DOHH2 (cell line): ENCODE measurements around the gene FMR1.

Experiments
- H3F3A ChIP-seq: fragments of 200-600 bp; sonication (generic), shearing (Covaris generic); 2 replicates; pipeline ENCODE4 v1.6.0; 2016; ENCODE audit warnings: antibody characterized with exemption, mild to moderate bottlenecking; ENCODE audit not compliant: control insufficient read depth, insufficient read depth
- H3K27ac ChIP-seq: fragments of 200-600 bp; sonication (generic); 2 replicates; pipeline ENCODE4 v1.5.1; 2014; ENCODE audit warnings: low read depth, mild to moderate bottlenecking, low read length, moderate library complexity
- H3K27me3 ChIP-seq: fragments of 200-600 bp; sonication (generic); 2 replicates; pipeline ENCODE4 v1.6.1; 2014; ENCODE audit warnings: mild to moderate bottlenecking, low read length, mixed read lengths; ENCODE audit not compliant: control insufficient read depth
- H3K36me3 ChIP-seq: fragments of 200-600 bp; sonication (generic); 2 replicates; pipeline ENCODE4 v1.6.1; 2014; ENCODE audit warnings: mild to moderate bottlenecking, low read length, moderate library complexity, mixed read lengths; ENCODE audit not compliant: control insufficient read depth
- H3K4me1 ChIP-seq: fragments of 200-600 bp; sonication (generic); 2 replicates; pipeline ENCODE4 v1.6.1; 2014; ENCODE audit warnings: mild to moderate bottlenecking, low read length, mixed read lengths; ENCODE audit not compliant: control insufficient read depth
- H3K4me2 ChIP-seq: fragments of 200-600 bp; sonication (generic); 2 replicates; pipeline ENCODE4 v1.6.0; 2014; ENCODE audit warnings: mild to moderate bottlenecking, low read length, moderate library complexity
- H3K4me3 ChIP-seq: fragments of 200-600 bp; sonication (generic); 2 replicates; pipeline ENCODE4 v1.5.1; 2014; ENCODE audit warnings: mild to moderate bottlenecking, low read length, mixed read lengths
- H3K79me2 ChIP-seq: fragments of 200-600 bp; sonication (generic); 2 replicates; pipeline ENCODE4 v1.6.1; 2014; ENCODE audit warnings: mild to moderate bottlenecking, low read length, mixed read lengths; ENCODE audit not compliant: control insufficient read depth
- H3K9me2 ChIP-seq: fragments of 200-600 bp; sonication (generic); replicated peaks from 2 replicates; pipeline ENCODE4 v1.6.1; 2014; ENCODE audit warnings: mild to moderate bottlenecking, low read length, mixed read lengths; ENCODE audit not compliant: control insufficient read depth
- H3K9me3 ChIP-seq: fragments of 200-600 bp; sonication (generic); 2 replicates; pipeline ENCODE4 v1.6.1; 2014; ENCODE audit warnings: antibody characterized with exemption, low read length, mixed read lengths; ENCODE audit not compliant: control insufficient read depth, insufficient read depth
- H4K20me1 ChIP-seq: fragments of 200-600 bp; sonication (generic); 2 replicates; pipeline ENCODE4 v1.6.0; 2014; ENCODE audit warnings: low read depth, mild to moderate bottlenecking, antibody characterized with exemption, low read length, moderate library complexity; ENCODE audit not compliant: control insufficient read depth, insufficient read depth
- CTCF ChIP-seq: fragments of 200-600 bp; sonication (generic); IDR thresholded peaks from one replicate; pipeline ENCODE4 v1.5.1; 2014; ENCODE audit warnings: antibody characterized with exemption, mild to moderate bottlenecking, low read depth, low read length; ENCODE audit not compliant: poor library complexity, severe bottlenecking
- EZH2phosphoT487 ChIP-seq: fragments of 200-600 bp; sonication (generic); IDR thresholded peaks from 2 replicates; pipeline ENCODE4 v1.6.1; 2017; ENCODE audit warnings: borderline replicate concordance, mild to moderate bottlenecking, antibody characterized with exemption, low read length, moderate library complexity, mixed read lengths

The FMR1 gene

GRCh38 chrX:147893741-147894140 lies 18.0 kb upstream of the FMR1 start:
- H3K79me2 ChIP-seq: no peaks in the 10 kb centered on the region
- H4K20me1 ChIP-seq: no peaks in the 10 kb centered on the region
- H3K27ac ChIP-seq: no peak overlapping the region
- TF ChIP-seq EZH2phosphoT487: no peak
- TF ChIP-seq CTCF: no peak
- H3K9me2 ChIP-seq: no peaks in the 10 kb centered on the region
- no peak overlapping the region for H3K4me2 ChIP-seq
- H3K4me1 ChIP-seq: no peaks in the 10 kb centered on the region
- H3K36me3 ChIP-seq: no peaks in the 10 kb centered on the region
- H3K27me3 ChIP-seq: no peaks in the 10 kb centered on the region
- H3K4me3 ChIP-seq: no peak overlapping the region
- H3K9me3 ChIP-seq: no peaks in the 10 kb centered on the region
- H3F3A ChIP-seq: no peaks in the 10 kb centered on the region

GRCh38 chrX:147894366-147894963 lies 17.3 kb upstream of the FMR1 start:
- Histone ChIP-seq H4K20me1 (no peaks in the 10 kb centered on the region), H3K36me3 (no peaks in the 10 kb centered on the region), H3K4me2 (no peak overlapping the region), H3K79me2 (no peaks in the 10 kb centered on the region), H3K4me1 (no peaks in the 10 kb centered on the region), H3K27ac (no peak overlapping the region), H3K27me3 (no peaks in the 10 kb centered on the region), H3K4me3 (no peak overlapping the region), H3K9me2 (no peaks in the 10 kb centered on the region), H3K9me3 (no peaks in the 10 kb centered on the region), H3F3A (no peaks in the 10 kb centered on the region)
- TF ChIP-seq EZH2phosphoT487 (no peak), CTCF (no peak)

GRCh38 chrX:147897117-147897516 lies 14.6 kb upstream of the FMR1 start:
- H3K27me3 ChIP-seq: no peaks in the 10 kb centered on the region

More at GRCh38 chrX:147897117-147897516, 14.6 kb upstream of the FMR1 start:
- TF ChIP-seq EZH2phosphoT487 (no peak), CTCF (no peak)
- H3K9me3 ChIP-seq: no peaks in the 10 kb centered on the region
- H3K4me2 ChIP-seq: no peak overlapping the region
- H4K20me1 ChIP-seq: no peaks in the 10 kb centered on the region
- no peak overlapping the region for H3K27ac ChIP-seq
- H3K4me3 ChIP-seq: no peak overlapping the region
- no peaks in the 10 kb centered on the region for H3K79me2 ChIP-seq
- H3F3A ChIP-seq: no peaks in the 10 kb centered on the region
- no peaks in the 10 kb centered on the region for H3K36me3 ChIP-seq
- H3K9me2 ChIP-seq: no peaks in the 10 kb centered on the region
- no peaks in the 10 kb centered on the region for H3K4me1 ChIP-seq
